ENCODE results near the gene MYH9. TPM values are rescaled to one million over a fixed set of nuclear protein-coding genes. Genes with fewer than 3 reads are reported as not detected.

Gene MYH9
- total RNA-seq, 2 experiments from 2014 or later = 901 to 925 TPM

DNA sequence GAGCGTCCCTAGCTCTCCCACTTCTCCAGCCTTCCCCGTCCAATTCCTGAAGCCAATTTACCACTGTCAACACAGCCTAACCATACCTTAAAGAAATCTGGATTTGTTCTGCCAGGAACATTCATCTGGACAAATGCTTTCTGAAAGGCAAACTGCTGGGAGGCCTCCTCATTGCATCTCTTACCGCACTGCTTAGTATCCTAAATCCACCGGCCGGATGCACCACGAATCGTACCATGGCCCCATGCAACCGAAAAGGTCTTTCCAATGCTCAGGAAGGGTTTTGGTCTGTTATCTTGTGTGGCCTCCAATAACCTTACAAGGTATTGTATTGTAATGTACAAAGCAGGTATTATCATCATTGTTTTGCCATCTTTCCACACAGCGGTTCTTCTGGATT is 57.6 kb downstream of the MYH9 start:
- ATAC-seq (ENCODE audit: poor library complexity) (no peak), DNase-seq (no peak)
- no peaks in the 10 kb centered on the region for H3K27me3 Mint-ChIP-seq
- POLR2A ChIA-PET = interaction anchor here (2.7 to 3.4 kb wide), 2 partner anchors 48 to 54 kb away, joined by 23 to 34 read pairs; no protein-coding TSS in a partner anchor
- CTCF ChIA-PET = no interaction called here
- no peaks in the 10 kb centered on the region for H3K27me3 ChIP-seq (ENCODE audit: control insufficient read depth in 1 of 2, insufficient read depth in 2 of 2, low read length in 2 of 2)
- intact Hi-C loops (cut with DNase I, micrococcal nuclease) = loop anchor here in 1 of 2 experiments (5.0 kb wide), 2 partner anchors 37 to 122 kb away; no protein-coding TSS in a partner anchor
- TF ChIP-seq, protein P1, sequence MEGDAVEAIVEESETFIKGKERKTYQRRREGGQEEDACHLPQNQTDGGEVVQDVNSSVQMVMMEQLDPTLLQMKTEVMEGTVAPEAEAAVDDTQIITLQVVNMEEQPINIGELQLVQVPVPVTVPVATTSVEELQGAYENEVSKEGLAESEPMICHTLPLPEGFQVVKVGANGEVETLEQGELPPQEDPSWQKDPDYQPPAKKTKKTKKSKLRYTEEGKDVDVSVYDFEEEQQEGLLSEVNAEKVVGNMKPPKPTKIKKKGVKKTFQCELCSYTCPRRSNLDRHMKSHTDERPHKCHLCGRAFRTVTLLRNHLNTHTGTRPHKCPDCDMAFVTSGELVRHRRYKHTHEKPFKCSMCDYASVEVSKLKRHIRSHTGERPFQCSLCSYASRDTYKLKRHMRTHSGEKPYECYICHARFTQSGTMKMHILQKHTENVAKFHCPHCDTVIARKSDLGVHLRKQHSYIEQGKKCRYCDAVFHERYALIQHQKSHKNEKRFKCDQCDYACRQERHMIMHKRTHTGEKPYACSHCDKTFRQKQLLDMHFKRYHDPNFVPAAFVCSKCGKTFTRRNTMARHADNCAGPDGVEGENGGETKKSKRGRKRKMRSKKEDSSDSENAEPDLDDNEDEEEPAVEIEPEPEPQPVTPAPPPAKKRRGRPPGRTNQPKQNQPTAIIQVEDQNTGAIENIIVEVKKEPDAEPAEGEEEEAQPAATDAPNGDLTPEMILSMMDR (IDR thresholded peaks at IDR 0.05) = no peak
- peak overlapping the region; percentile 90 for H3K4me3 Mint-ChIP-seq
- peaks cover 92% of the 10 kb centered on the region for H3K36me3 ChIP-seq (ENCODE audit: insufficient read depth, low read length)
- H3K27ac ChIP-seq (ENCODE audit: low read depth in 1 of 2, low read length in 2 of 2) = peak overlapping the region; percentile 87 to 92
- H3K9me3 Mint-ChIP-seq = no peaks in the 10 kb centered on the region
- no peaks in the 10 kb centered on the region for H3K9me3 ChIP-seq (ENCODE audit: control insufficient read depth in 1 of 2, insufficient read depth in 1 of 2, low read length in 2 of 2)
- H3K4me1 Mint-ChIP-seq (ENCODE audit: low read depth) = peaks cover 91% of the 10 kb centered on the region
- peak overlapping the region; percentile 93 for H3K27ac Mint-ChIP-seq
- H3K4me1 ChIP-seq (ENCODE audit: insufficient read depth, low read length) = peaks cover 87% of the 10 kb centered on the region
- peaks cover 98% of the 10 kb centered on the region for H3K36me3 Mint-ChIP-seq (ENCODE audit: low read depth)
- H3K4me3 ChIP-seq (ENCODE audit: low read length) = peak overlapping the region; percentile 23

DNA sequence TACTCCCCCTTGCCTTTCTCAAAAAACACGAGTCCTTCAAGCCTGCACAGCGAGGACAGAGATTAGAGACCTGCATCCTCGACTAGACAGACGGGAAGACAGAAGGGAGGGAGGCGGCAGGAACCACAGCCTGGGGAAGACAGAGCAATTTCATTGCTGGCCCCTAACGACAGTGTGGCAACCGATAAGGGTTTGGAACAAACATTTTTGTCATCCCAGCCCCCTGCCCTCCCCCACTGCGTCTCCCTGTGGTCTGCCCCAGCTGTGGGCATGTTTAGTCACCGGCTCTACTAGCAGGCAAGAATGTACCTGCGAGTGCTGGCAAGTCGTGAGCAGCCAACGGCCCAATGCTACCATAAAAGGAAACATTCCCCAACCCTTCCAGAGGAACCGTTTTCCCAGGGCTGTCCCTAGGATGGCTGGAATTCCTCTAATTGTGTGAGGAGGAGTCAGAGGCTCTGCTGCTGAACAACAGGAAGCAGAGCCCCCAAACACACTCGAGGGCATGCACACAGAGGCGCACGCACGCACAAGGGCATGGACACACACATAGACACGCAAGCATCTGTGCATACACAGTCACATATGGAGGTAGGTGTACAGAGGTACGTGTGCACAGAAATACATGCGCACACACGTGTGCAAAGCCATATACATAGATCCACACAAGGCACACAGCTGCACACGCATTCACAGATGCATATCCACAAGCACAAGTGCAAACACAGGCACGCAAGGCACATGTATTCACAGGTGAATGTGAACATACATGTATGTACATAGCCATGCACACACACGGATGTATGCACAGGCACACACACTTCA is 58.3 kb downstream of the MYH9 start:
- Histone ChIP-seq H3K4me3 (ENCODE audit: low read length) (peak overlapping the region; percentile 23), H3K27ac (ENCODE audit: low read depth in 1 of 2, low read length in 2 of 2) (peak overlapping the region; percentile 87 to 92), H3K9me3 (ENCODE audit: control insufficient read depth in 1 of 2, insufficient read depth in 1 of 2, low read length in 2 of 2) (no peaks in the 10 kb centered on the region), H3K4me1 (ENCODE audit: insufficient read depth, low read length) (peaks cover 81% of the 10 kb centered on the region), H3K27me3 (ENCODE audit: control insufficient read depth in 1 of 2, insufficient read depth in 2 of 2, low read length in 2 of 2) (no peaks in the 10 kb centered on the region), H3K36me3 (ENCODE audit: insufficient read depth, low read length) (peaks cover 93% of the 10 kb centered on the region)
- Mint-ChIP-seq H3K4me1 (ENCODE audit: low read depth) (peaks cover 85% of the 10 kb centered on the region), H3K9me3 (no peaks in the 10 kb centered on the region), H3K27ac (peak overlapping the region; percentile 93), H3K4me3 (peak overlapping the region; percentile 90), H3K36me3 (ENCODE audit: low read depth) (peaks cover 98% of the 10 kb centered on the region), H3K27me3 (no peaks in the 10 kb centered on the region)
- intact Hi-C loops (cut with DNase I, micrococcal nuclease) = loop anchor here in 1 of 2 experiments (5.0 kb wide), 2 partner anchors 38 to 123 kb away; no protein-coding TSS in a partner anchor
- TF ChIP-seq, protein P1 (IDR thresholded peaks at IDR 0.05) = no peak
- DNase-seq (peak; percentile 38 to 87 (median 77)), ATAC-seq (ENCODE audit: poor library complexity) (peak; percentile 30)
- POLR2A ChIA-PET = interaction anchor here (1.3 to 3.4 kb wide), 9 partner anchors 8 to 126 kb away, joined by 3 to 34 read pairs (median 7); partner anchors contain the start of gene MYH9
- CTCF ChIA-PET = interaction anchor here (1.0 to 2.0 kb wide), 7 partner anchors 28 to 157 kb away, joined by 3 to 8 read pairs (median 4); no protein-coding TSS in a partner anchor

DNA sequence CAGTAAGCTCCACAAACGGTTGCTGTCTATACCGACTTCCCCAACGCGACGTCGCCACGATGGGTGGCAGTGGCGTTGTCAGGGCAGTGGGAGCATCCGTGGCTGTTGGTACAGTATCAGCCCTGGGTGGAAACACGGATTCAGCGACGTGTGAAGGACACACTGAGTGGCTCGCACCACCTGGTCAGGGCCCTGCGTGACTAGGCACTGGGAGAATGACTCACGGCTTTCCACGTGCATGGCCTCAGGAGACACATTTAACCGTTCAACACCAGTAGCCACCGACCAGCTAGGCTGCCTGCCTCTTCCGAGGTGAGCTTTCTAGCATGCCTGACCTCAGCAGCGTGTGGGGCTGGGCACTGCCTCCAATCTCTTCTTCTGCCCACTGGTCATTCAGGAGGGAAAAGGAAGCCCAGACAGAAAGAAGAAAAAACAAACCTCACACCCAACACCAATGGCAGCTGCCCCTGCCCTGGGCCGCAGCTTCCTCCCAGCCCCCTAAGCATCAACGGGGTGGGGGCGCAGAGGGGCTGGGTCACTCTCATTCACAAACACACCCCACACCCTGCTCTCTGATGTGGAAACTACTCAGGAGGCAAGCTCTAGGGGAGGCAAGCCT is 59.0 kb downstream of the MYH9 start:
- POLR2A ChIA-PET = interaction anchor here (1.3 to 3.4 kb wide), 12 partner anchors 9 to 127 kb away, joined by 3 to 34 read pairs (median 5); partner anchors contain the start of gene MYH9
- H3K36me3 Mint-ChIP-seq (ENCODE audit: low read depth) = peaks cover 98% of the 10 kb centered on the region

More for the DNA sequence above, 59.0 kb downstream of the MYH9 start:
- H3K9me3 ChIP-seq (ENCODE audit: control insufficient read depth in 1 of 2, insufficient read depth in 1 of 2, low read length in 2 of 2) = no peaks in the 10 kb centered on the region
- peak overlapping the region; percentile 59 to 92 for H3K27ac ChIP-seq (ENCODE audit: low read depth in 1 of 2, low read length in 2 of 2)
- no peaks in the 10 kb centered on the region for H3K27me3 ChIP-seq (ENCODE audit: control insufficient read depth in 1 of 2, insufficient read depth in 2 of 2, low read length in 2 of 2)
- H3K4me3 ChIP-seq (ENCODE audit: low read length) = peak overlapping the region; percentile 23
- peak overlapping the region; percentile 90 for H3K4me3 Mint-ChIP-seq
- H3K27me3 Mint-ChIP-seq = no peaks in the 10 kb centered on the region
- CTCF ChIA-PET = interaction anchor here (1.0 to 2.0 kb wide), 9 partner anchors 10 to 158 kb away, joined by 3 to 8 read pairs (median 4); no protein-coding TSS in a partner anchor
- H3K36me3 ChIP-seq (ENCODE audit: insufficient read depth, low read length) = peaks cover 93% of the 10 kb centered on the region
- DNase-seq (peak in 5 of 14 experiments; percentile 38 to 65 (median 45)), ATAC-seq (ENCODE audit: poor library complexity) (no peak)
- intact Hi-C loops (cut with DNase I, micrococcal nuclease) = no loop called here
- H3K27ac Mint-ChIP-seq = peak overlapping the region; percentile 93
- H3K4me1 ChIP-seq (ENCODE audit: insufficient read depth, low read length) = peaks cover 73% of the 10 kb centered on the region
- H3K9me3 Mint-ChIP-seq = no peaks in the 10 kb centered on the region
- peaks cover 77% of the 10 kb centered on the region for H3K4me1 Mint-ChIP-seq (ENCODE audit: low read depth)
- TF ChIP-seq, protein P1 (IDR thresholded peaks at IDR 0.05) = no peak
